GM15510 (cell line): Measurements from ENCODE around the gene AMN1.

Experiments
- POLR2A ChIP-seq: IDR thresholded peaks from 3 replicates; pipeline ENCODE4 v1.6.1; 2011; ENCODE audit warnings: borderline replicate concordance; ENCODE audit not compliant: insufficient read length; ENCODE audit errors: extremely low read depth

AMN1 gene

DNA sequence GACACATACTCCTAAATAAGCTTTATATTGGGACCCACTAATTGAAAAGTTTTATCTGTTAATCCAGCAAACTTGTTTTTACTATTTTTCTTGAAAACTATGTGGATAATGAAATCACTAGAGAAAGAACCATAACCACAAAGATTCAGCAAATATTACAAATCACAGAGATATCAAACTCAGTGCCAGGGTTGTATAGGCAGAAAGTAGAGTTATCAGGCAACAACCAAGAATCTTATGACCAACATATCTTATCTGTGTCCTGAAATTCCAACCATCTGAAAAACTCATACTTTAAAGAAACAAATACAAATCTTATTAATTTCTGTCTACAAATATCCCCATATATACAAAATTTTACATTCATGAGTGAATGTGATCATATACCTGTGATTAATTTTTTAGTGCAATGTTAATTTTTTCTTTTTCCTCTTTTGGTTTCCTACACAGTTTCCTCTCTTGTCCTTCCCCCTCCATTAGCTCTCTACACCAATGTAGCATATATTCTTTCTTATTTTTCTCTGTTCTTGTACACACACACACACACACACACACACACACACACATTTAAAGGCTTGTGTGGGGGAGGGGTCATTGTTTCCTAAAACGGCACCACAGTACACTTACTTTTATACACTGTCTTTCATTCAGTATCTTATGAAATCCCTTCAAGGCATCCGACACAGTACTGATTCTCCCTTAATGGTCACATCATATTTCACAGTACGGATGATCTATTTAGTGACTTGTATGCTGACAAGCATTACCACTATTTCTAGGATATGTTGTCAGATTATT, 18.6 kb downstream of the AMN1 start:
- TF ChIP-seq POLR2A = no peak

DNA sequence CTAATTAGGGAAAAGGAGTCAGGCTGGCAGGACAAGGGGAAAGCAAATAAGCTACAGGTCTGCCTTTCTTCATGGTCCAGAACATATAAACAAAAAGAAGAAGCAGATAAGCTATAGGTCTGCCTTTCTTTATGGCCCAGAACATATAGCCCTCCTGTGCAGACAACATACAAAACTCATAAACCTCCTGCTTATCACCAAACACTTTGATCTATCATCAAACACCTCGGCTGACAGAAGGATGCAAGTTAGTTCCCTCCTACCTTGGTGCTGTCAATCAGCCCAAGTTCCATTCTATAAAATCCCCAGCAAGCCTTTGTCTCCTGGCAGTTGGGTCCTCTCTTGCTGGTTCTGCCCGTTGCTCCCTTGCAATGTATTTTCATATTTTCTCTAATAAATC, 23.2 kb downstream of the AMN1 start:
- TF ChIP-seq POLR2A = no peak

DNA sequence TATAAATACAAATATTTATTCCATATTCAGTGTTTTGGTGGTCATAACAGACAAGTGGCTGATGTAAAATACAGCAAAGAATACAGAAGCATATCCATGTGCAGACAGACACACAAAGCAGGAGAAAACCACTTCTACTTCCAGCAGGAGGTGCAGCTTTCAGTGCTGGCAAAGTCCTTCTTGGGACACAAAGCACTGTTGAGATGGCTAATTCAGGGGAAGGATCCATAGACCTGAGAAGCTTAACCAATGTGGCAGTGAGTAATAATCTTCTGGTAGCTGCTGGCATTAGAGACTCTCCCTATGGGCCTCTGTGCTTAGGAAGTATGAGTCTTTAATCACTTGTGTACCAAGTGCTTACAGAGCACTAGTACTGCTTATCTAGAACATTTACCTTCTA, 26.8 kb downstream of the AMN1 start:
- no peak for TF ChIP-seq POLR2A

DNA sequence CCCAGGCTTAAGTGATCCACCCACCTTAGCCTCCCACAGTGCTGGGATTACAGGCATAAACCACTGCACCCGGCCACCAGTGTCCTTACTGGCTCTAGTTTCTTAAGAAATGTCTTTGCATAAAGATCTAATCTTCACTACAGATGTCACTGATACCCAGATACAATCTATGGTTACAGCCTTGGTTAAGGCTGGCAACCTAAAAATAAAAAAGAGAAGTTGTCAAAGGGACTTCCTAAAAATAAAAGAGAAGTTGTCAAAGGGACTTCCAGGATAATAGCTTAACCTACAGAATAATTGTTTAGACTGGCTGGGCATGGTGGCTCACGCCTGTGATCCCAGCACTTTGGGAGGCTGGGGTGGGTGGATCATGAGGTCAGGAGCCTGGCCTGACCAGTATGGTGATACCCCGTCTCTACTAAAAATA, 41.7 kb downstream of the AMN1 start:
- TF ChIP-seq POLR2A = no peak

DNA sequence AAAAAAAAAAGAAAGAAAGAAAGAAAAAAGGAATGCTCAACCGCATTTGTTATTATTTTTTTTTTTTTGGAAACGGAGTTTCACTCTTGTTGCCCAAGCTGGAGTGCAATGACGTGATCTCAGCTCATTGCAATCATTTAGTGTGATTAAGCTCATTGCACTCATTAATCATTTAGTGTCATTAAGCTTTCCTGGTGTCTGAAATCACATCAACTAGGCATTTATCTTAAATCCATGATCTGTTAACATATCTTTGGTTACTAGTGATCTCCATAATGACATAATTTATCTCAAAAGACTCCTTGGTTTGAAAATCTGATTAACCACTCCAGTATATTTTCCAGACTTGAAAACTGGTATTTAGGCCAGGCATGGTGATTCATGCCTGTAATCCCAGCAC, 43.0 kb downstream of the AMN1 start:
- TF ChIP-seq POLR2A = no peak

DNA sequence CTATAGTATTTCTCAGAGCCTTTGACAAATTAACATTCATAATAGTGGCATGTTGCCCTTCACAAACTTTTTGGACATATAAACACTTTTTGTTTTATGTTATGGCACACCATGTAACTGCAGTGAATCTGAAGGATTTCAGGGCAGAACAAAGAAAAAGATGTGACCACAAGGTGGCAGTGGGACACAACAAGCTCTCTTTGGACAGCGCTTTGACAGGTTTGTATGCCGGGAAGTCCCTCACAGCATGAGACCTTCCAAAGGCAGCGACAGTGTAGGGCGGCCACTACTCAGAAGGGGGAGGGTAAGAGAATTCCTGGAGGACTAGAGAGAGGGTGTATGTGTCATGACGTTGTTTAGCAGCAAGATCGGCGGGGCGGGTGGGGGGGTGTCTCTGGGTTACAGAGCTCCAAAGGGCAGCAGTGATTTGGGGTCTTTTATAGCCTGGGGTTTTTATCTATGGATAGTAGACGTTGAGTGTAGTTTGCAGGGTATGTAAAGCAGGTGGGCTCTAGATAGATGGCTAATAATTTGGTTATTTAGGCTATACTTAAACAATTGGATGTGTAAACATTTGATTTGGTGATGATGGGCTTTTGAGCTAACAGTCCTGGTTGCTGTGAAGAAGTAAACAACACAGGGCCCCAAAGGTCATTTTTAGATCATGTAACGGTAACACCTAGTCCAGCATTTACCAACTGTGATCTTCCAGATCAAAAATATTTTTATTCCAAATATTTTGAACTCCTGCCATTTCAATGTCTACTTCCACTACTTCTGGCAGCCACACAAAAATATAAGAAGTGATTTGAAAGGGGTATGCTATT, 46.5 kb downstream of the AMN1 start:
- TF ChIP-seq POLR2A = no peak

DNA sequence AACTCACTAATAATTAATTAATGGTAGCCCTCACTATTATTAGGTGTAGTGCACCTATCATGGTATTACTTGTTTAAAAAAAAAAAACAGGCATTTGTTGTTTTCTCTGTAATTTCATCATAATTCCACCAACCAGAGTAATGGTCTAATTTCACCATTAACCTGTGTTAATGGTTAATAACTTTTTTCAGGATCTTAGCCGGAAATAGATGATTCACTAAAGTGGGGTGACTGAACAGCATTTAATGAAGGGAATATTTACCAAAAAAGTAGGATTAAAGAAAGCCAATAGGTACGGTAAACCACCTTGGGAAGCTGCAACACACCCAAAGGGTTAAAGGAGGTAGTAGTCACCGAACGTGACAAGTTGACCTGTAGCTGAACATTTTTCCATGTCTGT, 56.3 kb downstream of the AMN1 start:
- no peak for TF ChIP-seq POLR2A

DNA sequence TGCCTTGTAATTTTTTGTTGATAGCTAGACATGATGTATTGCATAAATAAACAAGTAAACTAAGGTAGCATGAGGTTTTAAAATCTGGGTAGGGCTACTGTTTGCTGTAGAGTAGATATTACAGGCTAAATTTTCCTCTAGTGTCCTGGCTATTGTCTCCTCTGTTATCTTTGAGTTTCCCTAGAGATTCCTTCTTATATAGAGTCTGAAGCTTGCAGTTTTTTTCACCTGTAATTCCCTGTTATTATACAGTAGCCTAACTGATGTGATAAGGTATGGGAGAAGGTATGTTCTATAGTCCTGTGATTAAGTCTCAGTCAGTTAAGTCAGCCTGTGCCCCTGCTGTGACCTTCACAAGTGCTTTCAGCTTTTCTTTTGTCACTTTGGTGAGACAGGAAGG, 59.8 kb downstream of the AMN1 start:
- TF ChIP-seq POLR2A = no peak

DNA sequence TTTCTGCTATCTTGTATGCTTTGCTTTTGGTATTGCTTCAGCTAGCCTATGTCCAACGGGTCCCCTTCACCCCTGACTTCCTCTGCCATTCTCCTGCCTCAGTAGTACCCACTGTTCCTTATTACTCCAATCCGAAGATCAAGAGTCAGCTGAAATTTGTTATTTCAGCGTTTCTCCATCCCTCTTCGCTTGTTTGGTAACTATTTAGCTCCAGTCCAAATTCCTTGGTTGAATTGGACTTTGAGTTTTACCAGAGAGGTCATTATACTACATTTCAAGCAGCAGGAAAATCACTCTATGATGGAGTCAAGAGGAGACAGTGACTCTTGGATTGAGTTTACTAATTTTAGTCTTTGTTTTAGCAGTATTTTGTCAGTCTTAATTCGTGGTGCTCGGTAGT, 64.8 kb downstream of the AMN1 start:
- no peak for TF ChIP-seq POLR2A

DNA sequence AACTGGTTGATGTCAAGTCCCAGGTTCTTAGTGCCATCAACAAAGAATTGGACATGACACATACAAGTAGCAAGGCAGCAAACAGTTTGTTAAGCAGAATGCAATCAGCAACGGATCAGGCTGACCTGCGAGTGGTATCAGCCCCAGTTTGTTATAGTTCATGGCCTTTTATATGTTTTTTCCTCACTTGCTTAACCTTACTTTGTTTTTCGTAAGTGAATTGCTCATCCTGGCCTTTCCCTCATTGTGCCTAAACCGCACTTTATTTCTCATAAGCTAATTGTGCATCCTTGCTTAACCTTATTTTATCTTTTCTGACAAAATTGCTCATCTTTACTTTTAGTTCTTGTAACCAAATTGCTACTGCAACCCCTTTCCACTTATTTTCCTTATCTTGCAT, 65.2 kb downstream of the AMN1 start:
- no peak for TF ChIP-seq POLR2A

DNA sequence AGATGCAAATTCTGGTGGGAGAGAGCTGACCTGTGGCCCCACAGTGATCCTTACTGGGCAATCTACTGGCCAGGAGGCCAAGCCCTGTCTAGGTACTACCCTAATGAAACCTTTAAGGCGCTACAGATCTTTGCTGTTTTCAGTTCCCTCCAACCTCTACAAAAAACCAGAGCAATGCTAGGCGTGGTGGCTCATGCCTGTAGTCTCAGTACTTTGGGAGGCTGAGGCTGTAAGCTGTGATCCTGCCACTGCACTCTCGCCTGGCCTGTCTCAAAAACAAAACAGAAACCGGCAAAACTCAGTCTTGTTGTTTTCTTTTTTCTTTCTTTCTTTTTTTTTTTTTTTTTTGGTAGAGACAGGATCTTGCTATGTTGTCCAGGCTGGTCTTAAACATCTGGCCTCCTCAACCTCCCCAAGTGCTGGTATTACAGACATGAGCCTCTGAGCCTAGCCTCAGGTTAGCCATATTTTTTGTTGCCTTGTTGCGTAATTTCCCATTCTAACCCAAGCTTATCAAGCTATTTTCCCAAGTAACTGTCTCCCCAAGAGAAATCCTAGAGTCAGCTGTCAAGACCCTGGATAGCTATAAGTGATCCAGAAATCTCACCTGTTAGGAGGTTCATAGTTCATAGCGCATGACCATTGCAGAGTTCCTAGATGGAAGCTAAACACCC, 66.5 kb downstream of the AMN1 start:
- no peak for TF ChIP-seq POLR2A

DNA sequence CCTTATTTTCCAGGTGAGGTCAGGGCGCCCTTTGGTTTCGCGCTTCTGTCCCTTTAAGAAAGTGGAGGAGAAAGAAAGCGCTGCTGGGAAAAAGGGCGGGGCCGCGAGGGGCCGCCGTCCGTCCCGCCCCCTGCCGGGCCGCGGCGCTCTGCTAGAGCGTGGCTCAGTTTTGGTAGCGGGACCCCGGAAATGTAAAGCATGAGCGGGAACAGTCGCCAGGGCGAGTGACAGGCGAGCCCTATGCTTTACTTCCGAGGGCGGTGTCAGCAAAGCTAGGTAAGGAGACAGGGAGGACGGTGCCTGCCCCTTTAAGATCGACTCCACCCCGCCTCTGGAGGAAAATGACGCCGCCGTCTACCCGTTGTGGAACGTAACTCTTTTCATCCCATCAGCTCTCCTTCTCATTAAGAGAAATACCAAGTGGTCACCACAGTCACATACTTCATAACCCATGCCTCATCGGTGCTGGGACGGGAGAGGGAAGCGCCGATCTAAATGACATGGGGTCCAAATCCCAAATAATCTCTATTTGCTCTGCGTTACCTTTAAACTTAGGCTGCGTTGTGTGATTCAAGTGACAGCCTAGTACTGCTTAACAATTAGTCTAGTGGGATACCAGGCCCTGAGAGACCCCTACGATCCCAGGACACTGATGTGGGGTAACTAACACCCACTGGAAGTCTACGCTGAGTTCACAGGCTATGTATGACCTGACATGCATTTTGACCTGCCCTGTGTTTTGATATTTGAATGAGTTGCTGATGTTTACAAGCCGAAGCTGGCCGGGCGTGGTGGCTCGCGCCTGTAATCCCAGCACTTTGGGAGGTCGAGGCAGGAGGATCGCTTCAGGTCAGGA, 69.5 kb downstream of the AMN1 start, which contains the start of gene ETFBKMT:
Gene ETFBKMT, plus strand, starts transcription at position 602 of the 856 bp plus-strand sequence. CDS start 2,266 bp downstream, outside the sequence.
- peak; percentile 56 for TF ChIP-seq POLR2A

DNA sequence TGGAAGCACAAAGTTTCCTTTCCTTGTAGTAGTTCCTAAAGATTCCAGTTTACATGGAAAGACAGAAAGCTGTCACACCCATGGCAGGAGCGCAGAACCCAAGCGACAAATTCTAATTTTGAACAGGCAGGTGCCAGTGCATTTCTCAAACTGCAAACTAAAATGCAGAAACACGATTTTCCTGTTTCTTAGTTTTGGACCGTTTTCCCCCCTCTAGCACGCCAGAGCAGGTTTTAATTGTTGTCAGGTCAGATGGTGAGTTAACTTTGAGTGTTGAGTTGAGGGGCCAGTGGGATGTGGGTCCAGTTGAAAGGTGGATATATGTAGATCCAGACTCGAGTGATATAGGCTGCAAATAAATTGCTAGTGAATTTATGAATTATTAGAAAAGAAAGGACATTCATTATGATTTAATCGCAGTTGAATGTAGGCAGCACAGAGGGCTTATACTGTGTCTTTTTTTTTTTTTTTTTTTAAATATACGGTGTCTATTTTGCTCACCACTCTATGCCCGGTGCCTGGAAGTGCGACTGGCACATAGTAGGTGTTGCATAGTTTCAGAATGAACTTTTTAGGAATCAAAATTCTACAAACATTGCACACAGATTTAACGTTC, 70.2 kb downstream of the AMN1 start:
- TF ChIP-seq POLR2A = no peak

DNA sequence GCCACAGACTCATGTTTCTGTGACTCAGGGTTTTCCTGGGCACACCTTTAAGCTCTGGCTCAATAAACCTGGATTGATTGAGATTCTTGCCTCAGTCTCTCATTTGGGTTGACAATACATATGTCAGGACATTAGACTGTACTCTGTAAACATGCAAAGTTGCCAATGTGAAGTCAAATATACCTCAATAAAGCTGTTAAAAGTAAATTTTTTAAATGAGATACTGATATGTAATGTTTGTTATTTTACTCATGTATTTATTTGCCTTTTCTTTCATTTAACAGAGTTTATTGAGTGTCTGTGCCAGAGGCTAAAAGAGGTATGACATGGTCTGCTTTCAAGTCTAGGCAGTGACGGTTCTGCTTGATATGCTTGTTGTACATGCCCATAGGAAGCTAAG, 73.0 kb downstream of the AMN1 start:
- TF ChIP-seq POLR2A = no peak
